Effector CD4-positive, alpha-beta T cell (primary cell): ENCODE results near the gene HDAC9.

Source experiments
- DNase-seq: peaks from one replicate; pipeline ENCODE4 v3.0.0-alpha.2; 2020

HDAC9 gene

DNA sequence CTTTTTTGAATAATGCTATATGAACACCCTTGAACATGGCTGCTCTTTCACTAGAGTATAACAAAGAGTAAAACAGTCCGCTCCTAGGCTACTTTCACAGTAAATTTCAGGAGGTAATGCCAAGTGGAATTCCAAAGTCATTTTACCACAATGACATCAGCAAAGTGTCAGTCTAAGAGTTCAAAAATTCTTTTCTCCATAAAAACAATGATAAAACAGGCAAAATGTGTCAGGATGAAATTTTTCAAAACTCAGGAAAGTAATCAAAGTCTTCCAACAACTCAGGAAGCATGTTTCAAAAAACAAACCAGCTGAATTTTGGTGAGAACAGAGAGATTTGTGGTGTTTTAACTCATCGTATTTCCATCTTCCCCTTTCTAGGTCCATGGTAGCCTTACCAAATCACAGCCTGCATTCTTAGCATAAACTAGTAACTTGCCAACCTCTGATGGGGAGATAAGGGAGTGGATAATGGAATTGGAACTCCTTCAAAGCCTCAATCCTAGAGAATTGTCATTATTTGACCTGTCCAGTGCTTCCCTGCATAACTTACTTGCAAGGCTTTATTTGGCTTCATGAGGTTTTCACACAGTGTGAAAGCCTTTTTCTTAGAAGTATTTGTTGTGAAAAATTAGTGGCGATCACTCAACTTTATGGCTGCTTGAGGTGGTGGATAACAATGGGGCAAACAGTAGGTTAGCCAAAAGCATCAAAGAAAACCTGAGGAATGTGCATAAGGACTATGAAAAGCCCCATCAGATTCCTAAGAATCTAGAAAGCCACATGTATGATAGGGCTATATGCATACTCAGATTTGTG is 302.7 kb downstream of the HDAC9 start:
- DNase-seq, result no peak

DNA sequence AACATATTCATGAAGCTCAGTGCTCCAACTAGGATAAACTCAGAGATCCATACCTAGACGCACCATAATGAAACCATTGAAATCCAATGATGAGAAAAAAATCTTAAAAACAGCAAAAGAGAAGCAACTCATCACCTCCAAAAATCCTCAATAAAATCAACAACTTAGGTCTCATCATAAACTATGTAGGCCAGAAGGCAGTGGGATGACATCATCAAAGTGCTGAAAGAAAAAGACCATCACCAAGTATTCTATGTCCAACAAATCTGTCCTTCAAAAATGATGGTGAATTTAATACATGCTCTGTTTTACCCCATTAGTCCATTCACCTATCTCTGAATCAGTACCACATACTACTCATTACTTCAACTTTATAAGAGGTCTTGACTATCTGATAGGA is 304.4 kb downstream of the HDAC9 start:
- no peak for DNase-seq

DNA sequence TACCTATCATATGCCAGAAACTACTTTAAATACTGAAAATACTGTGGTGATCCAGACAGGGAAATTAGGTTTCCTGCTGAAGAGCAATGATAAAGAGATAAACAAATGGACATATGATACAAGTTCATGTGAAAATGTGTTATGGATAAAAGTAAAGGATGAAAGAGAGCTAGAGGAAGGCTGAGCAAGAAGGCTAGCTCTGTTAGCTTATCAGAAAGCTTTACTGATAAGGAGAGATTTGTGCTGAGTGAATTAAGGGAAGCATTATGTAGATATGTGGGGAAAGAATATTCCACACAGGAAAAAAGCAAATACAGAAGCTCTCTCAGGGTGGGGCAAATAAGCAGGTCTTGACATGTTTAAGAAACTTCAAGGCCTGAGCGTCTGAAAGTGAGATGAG is 308.4 kb downstream of the HDAC9 start:
- no peak for DNase-seq

DNA sequence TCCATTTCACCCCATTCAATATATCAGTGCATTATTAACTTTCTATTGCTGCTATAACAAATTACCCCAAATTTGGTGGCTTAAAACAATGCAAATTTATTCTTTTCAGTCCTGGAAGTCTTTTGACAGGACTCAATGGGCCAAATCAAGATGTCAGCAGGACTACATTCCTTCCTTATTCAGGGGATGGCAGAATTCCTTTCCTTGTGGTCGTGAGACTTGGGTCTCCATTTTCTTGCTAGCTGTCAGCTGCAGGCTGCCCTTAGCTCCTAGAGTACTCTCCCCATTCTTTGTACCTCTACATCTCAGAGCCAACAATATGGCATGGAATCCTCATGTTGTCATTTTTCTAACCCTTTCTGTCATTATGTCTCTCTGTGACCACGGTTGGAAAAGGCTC is 310.6 kb downstream of the HDAC9 start:
- DNase-seq, result no peak

DNA sequence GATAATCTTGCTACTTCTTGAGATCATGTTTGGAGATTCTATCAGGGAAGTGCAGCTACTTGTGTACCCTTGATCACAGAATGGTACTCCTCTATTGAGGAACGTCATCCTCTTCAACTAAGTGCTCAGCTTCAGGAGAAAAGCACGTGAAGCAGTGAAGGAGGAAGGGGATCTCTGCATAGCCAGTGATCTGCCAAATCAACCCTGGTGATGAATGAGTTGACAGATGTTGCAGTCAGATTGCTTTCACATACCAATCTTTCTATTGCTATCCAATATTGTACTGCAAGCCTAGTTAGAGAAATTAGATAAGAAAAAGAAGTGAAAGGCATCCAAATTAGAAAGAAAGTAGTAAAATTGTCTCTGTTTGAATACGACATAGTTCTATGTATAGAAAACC is 312.5 kb downstream of the HDAC9 start:
- DNase-seq, result no peak

DNA sequence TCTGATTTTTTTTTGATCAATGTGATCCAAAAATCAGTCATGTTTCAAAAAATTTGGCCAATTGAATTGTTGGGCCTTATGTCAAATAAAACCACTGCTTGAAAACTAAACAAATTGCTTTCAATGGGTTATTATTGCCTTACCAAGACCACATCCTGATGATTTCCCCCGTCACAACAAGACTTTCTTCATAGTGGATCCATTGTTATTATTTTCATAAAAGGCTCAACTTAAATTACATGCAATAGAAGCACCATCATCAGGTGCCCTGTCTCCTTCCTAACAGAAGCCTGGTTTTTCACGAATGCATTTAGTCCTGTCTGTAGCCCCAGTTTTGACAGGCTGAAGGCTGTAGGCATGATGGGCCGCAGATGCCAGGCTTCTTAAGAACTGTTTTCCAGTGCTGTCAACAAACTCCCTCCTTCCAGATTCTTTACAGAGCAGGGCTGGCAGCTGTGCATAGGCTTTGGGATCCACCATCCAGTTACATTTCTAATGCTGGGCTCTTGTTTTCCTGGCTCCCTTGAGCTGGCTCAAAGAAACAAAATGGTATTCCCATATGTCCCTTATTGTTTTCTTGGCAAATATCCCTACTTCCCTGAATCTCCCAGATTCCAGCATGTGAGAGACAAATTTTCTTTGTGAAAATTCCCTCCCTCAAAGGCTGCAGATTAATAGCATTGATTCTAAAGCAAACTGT is 319.9 kb downstream of the HDAC9 start:
- DNase-seq, result no peak

DNA sequence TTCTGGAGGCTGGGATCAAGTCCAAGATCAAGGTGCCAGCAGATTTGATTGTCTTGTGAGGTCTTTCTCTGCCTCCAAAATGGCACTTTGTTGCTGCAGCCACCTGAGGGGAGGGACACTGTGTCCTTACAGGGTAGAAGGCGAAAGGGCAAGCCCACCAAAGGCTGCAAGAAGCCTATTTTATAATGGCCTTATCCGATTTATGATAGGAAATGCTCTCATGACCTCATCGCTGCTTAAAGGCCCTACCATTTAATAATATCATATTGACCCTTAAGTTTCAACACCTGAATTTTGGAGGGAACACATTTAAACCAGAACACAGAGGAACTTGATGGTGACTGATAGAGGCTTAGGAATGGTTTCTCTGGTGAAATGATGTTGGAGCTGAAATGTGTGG is 325.4 kb downstream of the HDAC9 start:
- DNase-seq, result no peak

DNA sequence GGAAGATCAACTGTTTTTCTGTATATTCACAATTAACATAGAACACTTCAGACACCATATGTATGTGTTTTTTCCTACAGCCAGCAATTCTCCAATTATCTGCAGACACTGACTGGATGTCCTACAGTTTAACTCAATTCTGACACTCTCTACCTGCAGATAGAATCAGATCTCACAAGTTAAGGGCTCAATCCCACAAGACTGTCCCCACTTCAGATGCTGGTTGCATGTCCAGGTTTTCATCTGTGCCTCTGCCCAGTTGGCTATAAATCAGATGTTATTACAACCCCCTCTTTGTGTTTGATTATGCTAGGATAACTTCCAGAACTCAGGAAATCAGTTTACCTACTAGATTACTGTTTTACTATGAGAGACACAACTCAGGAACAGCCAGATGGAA is 326.0 kb downstream of the HDAC9 start:
- DNase-seq, result no peak

DNA sequence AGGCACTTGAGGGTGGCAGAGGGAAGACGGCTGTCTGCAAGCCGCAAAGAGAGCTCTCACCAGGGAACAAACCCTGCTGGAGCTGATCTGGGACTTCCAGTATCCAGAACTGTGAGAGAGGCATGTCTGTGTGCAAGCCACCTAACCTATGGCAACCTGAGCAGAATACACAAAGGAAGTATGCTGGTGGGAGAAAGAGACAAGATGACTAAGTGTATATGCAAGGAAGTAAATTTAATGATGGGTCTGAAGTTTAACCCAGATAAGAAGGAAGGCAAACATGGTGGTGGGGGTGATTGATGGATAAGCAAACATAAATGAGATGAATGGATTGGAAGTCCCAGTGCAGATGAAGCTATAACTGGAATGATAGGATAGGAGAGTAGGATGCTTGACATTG is 328.6 kb downstream of the HDAC9 start:
- DNase-seq, result no peak

DNA sequence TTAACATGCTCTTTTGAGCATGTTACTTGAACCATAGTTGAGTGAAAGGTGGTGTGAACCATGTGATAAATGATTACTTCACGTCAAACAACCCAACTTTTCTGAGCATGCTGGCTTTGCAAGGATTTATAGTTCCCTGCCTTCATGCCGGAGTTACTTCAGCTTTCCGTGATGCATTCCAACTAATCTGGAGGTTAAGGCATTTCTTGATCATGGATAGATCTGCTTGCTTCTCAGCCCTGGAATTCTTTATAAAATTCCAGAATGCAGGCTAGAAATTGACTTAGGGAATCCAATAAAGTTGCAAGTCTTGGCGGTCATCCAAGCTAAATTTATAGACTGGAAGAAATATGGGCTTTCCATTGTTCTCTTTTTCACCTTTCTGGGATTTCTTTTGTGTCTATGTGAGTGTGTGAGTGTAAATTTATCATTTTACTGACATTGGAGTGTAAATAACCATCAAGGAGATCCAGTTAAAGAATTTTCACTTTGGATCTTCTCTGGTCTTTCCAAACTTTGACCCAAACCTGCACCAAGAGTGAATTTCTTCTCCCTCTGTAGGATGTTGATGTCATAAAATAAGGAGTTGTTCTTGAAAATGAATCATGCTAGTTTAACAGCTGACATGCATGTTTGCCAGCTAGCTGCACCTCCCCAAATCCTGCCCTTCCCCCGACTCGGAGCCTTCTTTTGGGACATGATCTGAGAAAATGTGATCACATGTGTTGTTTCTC is 332.9 kb downstream of the HDAC9 start:
- no peak for DNase-seq

DNA sequence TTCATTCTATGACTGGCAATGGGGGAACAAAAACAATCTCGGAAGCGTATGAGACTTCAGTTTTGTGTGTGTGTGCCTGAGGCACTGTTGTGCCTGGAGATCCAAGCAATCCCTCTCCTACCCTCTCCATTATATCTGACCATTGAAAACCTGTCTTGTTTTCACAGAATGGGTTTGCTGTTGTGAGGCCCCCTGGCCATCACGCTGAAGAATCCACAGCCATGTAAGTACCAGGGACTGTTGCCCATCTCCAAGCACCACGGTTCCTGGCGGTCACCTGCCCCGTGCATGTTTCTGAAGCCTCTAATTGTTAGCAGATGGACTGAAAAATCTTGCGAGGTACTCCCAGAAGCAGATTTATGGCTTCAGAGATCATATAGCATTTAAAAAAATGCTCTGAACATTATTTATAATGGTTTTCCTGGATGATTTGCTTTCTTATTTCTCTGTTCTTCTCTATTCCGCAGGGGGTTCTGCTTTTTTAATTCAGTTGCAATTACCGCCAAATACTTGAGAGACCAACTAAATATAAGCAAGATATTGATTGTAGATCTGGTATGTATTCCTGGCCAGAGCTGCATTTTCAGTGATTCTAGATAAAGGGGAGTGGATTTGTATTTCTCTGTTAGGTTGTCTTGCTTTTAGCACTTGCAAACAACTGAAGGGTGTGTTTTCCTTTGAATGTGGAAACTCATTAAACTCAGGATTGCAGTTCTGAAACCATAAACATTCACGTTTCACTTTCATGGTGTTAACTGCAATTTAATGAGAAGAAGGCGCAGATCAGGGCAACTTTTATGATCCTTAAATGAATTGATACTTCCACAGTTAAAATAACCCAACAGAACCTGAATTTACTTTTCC is 333.7 kb downstream of the HDAC9 start:
- no peak for DNase-seq

DNA sequence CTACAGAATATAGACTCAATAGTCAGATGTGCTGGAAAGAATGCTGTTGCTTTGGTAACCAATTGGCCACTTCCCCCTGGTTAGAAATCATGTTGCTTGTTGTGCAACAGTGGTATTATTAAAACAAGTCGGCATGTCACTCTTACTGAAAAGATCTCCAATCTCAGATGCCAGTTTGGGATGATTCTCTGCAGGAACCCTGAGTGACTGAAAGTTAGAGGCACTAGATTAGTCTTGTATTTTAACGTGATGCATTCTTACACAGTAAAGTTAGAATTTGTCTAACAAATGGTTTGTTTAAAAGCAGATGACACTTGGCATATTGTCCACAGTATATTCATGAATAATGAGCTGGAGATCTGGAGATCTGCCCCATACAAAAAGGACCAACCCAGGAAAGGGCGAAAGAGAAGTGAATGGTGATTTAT is 334.3 kb downstream of the HDAC9 start:
- no peak for DNase-seq

DNA sequence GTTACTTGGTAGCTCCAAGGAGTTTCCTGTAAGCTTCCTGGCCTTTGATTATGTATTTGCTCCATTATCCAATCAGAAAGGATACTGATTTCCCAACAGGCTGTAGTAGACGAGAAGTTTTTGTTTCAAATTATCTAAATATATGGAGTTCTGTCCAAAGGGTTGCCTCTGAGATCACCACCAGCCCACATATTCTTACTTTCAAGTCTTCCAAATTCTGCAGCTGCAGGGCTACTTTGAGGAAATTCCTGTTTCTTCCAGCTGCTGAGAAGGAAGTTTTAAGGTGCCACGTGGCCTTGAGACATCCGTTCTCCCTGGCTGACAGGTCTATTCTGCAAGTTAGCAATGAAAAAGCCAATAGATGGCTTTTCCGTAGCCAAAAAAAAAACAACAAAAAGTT is 335.9 kb downstream of the HDAC9 start:
- DNase-seq, result no peak

DNA sequence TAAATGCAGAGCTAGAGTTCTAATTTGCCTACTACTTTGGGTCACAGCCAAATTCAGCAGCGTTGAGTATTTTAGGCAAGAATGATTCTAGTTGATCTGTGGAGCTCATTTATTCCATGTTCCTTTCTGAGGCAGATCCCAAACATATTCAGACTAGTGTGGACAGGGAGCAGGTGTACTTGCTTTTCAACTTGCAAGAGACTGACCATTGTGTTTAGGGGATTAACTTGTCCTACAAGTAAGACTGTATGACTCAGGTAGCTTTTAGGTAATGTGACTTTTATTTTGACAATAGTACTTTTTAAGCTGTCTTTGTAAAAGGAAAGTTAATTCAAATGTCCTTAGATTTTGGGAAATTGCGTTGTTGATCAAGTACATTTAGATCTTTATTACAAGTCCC is 336.4 kb downstream of the HDAC9 start:
- DNase-seq, result no peak

DNA sequence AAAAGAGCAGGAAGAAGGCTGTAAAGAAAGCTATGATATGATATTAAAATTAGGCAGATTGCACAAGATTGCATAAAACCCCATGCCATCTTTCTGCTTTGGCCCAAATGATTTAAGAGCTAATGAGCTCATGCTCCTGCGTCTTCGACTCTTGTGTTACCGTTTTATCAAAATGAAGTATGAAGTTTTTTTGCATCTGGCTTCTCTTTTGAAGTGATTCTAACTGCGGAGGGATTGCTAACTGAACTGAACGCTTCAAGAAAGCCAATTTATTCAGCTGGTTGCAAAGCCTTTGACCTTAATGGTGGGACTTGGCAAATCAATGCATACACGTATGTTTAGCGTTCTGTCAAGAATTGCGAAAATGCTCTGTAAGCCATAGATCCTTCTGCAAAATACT is 339.0 kb downstream of the HDAC9 start:
- DNase-seq, result no peak

DNA sequence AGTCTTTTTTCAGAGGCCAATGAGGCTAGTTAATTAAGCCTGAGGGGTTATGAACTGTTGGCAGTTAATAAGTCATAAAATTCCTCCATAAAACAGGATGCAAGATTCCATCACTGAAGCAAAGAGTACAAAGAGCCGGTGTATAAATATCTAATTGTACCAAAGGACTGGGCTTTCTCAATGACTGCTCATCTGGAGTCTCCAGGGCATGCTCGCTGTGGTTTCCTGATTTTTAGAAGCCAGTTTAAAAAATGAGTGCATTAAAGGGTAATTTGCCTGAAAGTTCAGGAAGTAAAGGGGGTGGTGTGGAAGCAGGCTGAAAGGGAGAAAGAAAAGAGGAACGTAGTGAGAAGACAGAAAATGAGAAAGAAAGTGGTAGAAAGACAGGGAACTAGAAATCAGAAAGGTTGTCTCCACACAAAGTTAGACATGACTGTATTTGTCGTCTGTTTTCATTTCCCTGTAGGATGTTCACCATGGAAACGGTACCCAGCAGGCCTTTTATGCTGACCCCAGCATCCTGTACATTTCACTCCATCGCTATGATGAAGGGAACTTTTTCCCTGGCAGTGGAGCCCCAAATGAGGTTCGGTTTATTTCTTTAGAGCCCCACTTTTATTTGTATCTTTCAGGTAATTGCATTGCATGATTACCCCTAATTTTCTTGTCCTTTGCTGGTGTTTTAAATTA is 339.6 kb downstream of the HDAC9 start:
- DNase-seq, result no peak

DNA sequence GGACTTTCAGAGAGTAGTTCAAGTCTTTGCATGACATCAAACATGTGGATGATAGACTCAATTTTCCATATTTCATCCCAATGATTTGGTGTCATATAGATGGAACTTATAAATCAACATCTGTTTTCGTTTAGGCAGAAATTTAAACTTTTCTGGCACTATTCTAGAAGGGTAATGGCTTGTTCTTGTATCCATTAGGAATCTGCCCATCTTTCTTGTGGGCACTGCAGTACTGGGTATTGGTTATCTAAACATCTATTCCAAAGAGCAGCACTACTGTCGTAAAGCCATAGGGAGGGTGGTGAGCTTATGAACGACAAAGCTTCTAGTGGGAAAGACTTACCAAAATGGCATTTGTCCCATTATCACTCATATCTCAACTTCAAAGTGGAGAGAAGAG is 348.4 kb downstream of the HDAC9 start:
- no peak for DNase-seq

DNA sequence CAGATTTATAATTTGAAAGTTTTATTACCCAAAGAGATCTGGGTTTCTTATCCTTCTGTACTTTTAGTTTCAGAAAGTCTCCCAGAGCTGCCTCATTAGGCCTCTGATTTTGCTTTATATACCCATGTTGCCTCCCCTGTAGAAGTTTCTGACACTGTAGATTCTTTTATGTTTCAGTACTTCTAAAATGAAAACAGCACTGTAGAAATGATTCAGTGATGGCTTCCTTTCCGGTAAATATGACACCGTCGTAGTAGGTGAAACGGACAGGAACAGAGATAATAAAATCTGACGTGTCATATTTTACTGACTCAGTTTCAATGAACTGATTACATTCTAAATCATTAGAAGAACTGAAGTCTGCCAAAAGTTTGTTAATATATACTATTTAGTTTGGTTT is 349.2 kb downstream of the HDAC9 start:
- DNase-seq, result no peak

DNA sequence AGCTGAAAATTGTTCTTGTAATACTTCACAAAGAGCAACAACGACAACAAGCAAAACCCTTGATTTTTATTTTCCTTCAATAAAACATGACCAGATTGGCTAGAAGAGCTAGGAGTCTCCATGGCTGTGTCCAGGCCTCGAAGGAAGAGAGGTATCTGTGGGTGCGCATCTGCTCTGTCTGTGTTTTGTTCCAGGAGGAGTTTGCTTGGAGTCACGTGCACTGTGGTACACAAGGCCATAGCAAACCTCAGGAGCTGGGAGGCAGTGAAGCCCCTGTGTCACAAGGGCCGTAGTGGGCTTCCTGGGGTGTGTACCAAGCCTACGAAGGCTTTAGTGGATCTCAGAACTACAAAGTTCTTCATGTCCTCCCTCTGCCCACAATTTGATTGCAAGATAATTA is 350.2 kb downstream of the HDAC9 start:
- no peak for DNase-seq

DNA sequence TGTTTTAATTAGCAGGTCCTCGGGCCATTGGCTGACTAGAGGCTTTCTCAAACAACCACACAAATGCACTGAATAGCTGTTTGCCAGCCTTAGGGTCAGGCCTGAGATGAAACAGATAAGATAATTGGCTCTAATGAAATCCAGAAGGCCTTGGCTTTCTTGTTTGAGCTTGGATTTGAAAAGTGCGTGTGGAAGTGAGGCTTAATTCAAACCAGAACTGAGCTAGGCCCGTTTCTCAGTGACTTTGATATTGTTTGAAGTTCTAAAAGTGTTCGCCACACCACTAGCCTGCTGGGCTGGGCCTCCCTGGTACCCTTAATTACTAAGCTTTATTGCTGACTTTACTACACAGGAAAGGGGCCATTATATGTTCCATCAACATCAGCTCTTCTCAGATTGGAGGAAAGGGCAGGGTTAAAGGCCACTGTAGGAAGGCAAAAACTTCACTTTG is 351.2 kb downstream of the HDAC9 start:
- no peak for DNase-seq

DNA sequence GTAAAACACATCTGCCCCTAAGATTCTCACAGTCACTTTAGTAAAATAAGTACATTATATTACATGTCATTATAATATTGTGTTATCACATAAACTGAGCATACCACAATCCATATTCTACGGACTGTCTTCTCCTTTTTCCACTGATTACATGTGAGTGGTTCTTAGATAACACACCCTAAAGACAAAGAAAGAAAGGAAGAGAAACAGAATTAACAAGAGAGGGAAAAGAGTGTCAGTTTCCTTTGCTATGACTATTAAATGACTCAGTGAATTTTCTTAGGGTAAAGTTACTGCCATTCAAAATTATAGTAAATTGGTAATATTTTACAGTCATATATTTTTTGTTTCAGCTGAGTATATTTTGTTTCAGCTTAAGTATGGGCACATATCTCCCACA is 353.6 kb downstream of the HDAC9 start:
- DNase-seq, result no peak

DNA sequence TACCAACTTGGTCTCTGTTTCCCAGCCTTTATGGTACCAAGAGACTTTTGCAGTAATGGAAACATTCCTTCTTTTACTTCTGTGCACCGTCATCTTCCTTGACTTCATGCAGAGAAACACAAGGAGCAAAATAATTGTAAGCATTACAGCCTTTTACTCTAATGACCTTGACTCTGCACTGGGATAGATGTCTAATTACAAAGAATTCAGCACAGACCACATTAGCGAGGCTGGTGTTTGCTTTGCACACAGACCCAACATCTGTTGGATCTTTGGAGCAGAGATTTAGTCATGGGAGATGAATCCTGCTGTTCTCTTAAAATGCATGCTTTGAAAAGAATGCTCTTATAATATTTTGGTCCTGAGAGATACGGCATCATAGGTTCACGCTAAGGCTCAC is 360.2 kb downstream of the HDAC9 start:
- DNase-seq, result no peak
